GM18873 (cell line): ENCODE results near the gene EBLN1.
"Not testable (repeated sequence)": the region's sequence is repeated elsewhere in the genome, so short reads cannot be mapped to it uniquely, and the experiment has no call there.

Experiments
- ATAC-seq: cut with Tn5 transposase; IDR thresholded peaks from one replicate; pipeline ENCODE4 v1.9.1; 2021; ENCODE audit warnings: mild to moderate bottlenecking, moderate library complexity, moderate number of reproducible peaks; ENCODE audit not compliant: unreplicated experiment, low FRiP score

Gene EBLN1

GRCh38 chr10:22228943-22229801 lies 11.4 kb upstream of the EBLN1 start:
- ATAC-seq = peak; percentile 54

GRCh38 chr10:22228167-22228938 lies 10.5 kb upstream of the EBLN1 start:
- no peak for ATAC-seq

DNA sequence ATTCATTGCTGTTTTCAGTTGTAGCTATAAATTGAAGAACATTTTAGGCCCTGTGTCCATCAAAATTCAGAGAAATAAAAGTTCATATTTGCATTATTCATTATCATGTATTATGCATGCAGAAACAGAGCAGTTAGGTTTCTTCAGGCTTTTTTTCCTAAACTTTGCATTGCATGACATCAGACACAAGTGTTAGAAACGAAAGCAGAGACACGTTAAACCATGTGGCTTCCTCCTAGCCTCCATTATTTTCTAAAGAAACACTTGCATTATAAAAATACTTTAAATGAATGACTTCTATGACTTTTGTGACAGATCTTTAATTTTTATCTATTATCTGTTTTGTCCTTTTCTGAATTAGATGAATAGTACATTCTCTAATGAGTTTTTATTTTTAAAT lies 8.8 kb upstream of the EBLN1 start:
- no peak for ATAC-seq

GRCh38 chr10:22222236-22223190 lies 4.7 kb upstream of the EBLN1 start:
- peak; percentile 74 for ATAC-seq

DNA sequence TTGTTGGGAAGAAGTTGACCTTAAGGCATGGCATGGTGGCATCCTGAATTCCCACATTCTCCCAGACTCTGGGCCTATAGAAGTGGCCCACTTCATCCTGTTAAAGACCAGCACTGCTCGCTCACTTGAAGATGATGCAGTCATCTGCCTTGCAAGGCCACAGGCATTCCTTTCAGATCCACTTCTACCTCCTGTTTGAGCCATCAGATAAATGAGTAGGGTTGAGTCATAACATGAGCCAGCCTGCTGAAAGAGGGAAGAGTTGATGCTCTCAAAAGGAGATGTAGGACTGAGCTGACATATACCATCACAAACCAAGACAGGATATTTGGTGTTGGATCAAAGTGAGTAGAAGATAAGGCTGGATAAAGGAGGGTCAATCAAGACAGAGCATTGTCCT lies 1.5 kb upstream of the EBLN1 start:
- no peak for ATAC-seq

- no peak for ATAC-seq
Measured at GRCh38 chr10:22218448-22218847, 633 bp upstream of the EBLN1 start.

- ATAC-seq = not testable (repeated sequence)
Measured at GRCh38 chr10:22217084-22217483, 731 bp downstream of the EBLN1 start.

GRCh38 chr10:22210267-22210666 lies 7.5 kb downstream of the EBLN1 start:
- ATAC-seq = no peak

- ATAC-seq = no peak
Measured at GRCh38 chr10:22193945-22194344, 23.9 kb downstream of the EBLN1 start.

GRCh38 chr10:22185586-22185985 lies 32.2 kb downstream of the EBLN1 start:
- ATAC-seq = no peak

- ATAC-seq = no peak
Measured at GRCh38 chr10:22183771-22184461, 33.9 kb downstream of the EBLN1 start.

GRCh38 chr10:22180724-22181123 lies 37.1 kb downstream of the EBLN1 start:
- no peak for ATAC-seq

GRCh38 chr10:22174442-22174841 lies 43.4 kb downstream of the EBLN1 start:
- ATAC-seq = no peak

- no peak for ATAC-seq
Measured at GRCh38 chr10:22171131-22171530, 46.7 kb downstream of the EBLN1 start.

- no peak for ATAC-seq
Measured at GRCh38 chr10:22170582-22170981, 47.2 kb downstream of the EBLN1 start.

- no peak for ATAC-seq
Measured at GRCh38 chr10:22159979-22160378, 57.8 kb downstream of the EBLN1 start.

DNA sequence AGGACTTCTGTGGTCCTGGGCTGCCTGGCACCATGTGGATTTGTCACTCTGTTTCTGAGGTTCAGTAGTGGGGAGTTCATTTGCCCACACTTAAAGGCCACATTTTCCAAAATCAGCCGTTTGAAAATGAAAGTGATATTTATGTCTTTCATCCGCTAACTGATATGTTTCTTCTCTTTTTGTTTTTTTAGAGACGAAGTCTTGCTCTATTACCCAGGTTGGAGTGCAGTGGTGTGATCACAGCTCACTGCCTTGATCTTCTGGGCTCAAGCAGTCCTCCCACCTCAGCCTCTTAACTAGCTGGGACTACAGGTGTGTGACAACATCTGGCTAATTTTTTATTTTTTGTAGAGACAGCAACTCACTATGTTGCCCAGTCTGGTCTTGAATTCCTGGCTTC lies 58.6 kb downstream of the EBLN1 start:
- no peak for ATAC-seq
